ENCODE data around the gene DNAI4. TPM values are rescaled to one million over a fixed set of nuclear protein-coding genes. Genes with fewer than 3 reads are reported as not detected.

The DNAI4 gene
- total and polyA plus RNA-seq, 2 of the 4 experiments (the other 2 are of a cell fraction): 0.63 to 1.6 TPM

DNA sequence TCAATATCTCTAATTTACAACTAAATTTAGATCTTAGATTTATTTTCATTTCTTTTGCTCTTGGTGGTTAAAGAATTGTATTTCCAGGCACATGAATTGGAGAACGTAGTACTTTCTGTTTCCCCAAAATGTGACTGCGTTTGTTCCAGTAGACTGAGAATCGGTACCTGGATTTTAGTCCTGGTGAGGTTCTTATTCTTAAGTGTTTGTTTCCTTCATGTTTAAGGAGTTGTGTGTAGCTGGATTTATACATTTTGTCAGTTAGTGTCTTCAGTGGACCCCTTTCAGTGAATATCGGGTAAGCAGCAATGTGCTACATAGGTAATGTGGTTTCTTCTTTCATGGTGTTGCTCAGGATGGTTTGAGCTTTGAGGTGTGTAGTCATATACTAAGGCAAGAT lies 6.9 kb upstream of the DNAI4 start:
- Histone ChIP-seq H3K14ac (replicated peaks; ENCODE audit: low read depth, low read length) (peak overlapping the region; percentile 33), H2BK20ac (ENCODE audit: low read depth, low read length) (0 out of 2 replicates have a peak overlapping the region, but pooled peaks have one; percentile 18), H3K56ac (ENCODE audit: extremely low read depth, insufficient read depth, low read length) (peak overlapping the region; percentile 46; the same call in 1 of the 2 replicates), H3K4me2 (ENCODE audit: low read depth, low read length) (peak overlapping the region; percentile 54), H3K18ac (ENCODE audit: low read depth, low read length) (no peak overlapping the region; the same call in 1 of the 2 replicates), H3K27ac (ENCODE audit: insufficient read depth, low read length) (no peak overlapping the region), H2BK5ac (ENCODE audit: low read depth, low read length, poor library complexity, severe bottlenecking) (peak overlapping the region; percentile 80), H3K27me3 (ENCODE audit: control insufficient read depth, insufficient read depth, low read length) (no peaks in the 10 kb centered on the region), H4K5ac (ENCODE audit: low read depth, low read length) (no peak overlapping the region), H3K79me1 (ENCODE audit: low read depth in 1 of 2, low read length in 2 of 2) (peaks cover 0 to 26% of the 10 kb centered on the region in 2 experiments; a peak in 2 of 4 replicates), H3K36me3 (ENCODE audit: control insufficient read depth, insufficient read depth, low read length) (no peaks in the 10 kb centered on the region), H2AFZ (replicated peaks; ENCODE audit: low read length, poor library complexity) (no peak overlapping the region), H2BK120ac (ENCODE audit: low read depth, low read length) (no peak overlapping the region), H3K23ac (ENCODE audit: low read depth, low read length) (peak overlapping the region; percentile 77; the same call in 1 of the 2 replicates), H3K4me1 (ENCODE audit: control insufficient read depth, insufficient read depth, low read length) (0 out of 2 replicates have a peak, but pooled peaks cover 2% of the 10 kb centered on the region), H4K20me1 (ENCODE audit: insufficient read depth, low read length) (peaks cover 28% of the 10 kb centered on the region), H3K4ac (ENCODE audit: low read depth, low read length) (peak overlapping the region; percentile 43; the same call in 1 of the 2 replicates), H3K9me1 (ENCODE audit: insufficient read depth, low read length) (no peaks in the 10 kb centered on the region; the same call in 1 of the 2 replicates), H3K4me3 (ENCODE audit: insufficient read depth, low read depth, low read length) (peak overlapping the region; percentile 65), H4K8ac (ENCODE audit: low read depth in 2 of 2, low read length in 2 of 2) (peak overlapping the region in 1 of 2 experiments; percentile 28; a peak in 1 of 4 replicates), H2AK9ac (replicated peaks; ENCODE audit: low read depth, low read length, poor library complexity) (no peak overlapping the region), H3K9ac (ENCODE audit: low read depth, low read length) (peak overlapping the region; percentile 91; the same call in 1 of the 2 replicates), H3K9me3 (ENCODE audit: control insufficient read depth, insufficient read depth, low read length) (no peaks in the 10 kb centered on the region), H2BK15ac (ENCODE audit: low read depth, low read length) (0 out of 3 replicates have a peak overlapping the region, but pooled peaks have one; percentile 2), H4K91ac (ENCODE audit: insufficient read depth, low read depth, low read length) (no peak overlapping the region; the same call in 1 of the 2 replicates), H2AK5ac (ENCODE audit: low read depth, low read length) (no peak overlapping the region)
- ChIA-PET CTCF (no interaction called here), POLR2A (ENCODE audit: unreplicated experiment) (no interaction called here)
- BruUV-seq (replicated peaks): no TSS peak
- TF ChIP-seq NFE2L2 (IDR thresholded peaks at IDR 0.05; ENCODE audit: low read depth, low read length) (no peak), CHD1 (IDR thresholded peaks at IDR 0.05; ENCODE audit: low read depth, low read length) (no peak), RCOR1 (IDR thresholded peaks at IDR 0.05; ENCODE audit: insufficient replicate concordance, low read length) (no peak), MXI1 (IDR thresholded peaks at IDR 0.05; ENCODE audit: borderline replicate concordance, low read depth, low read length) (no peak), MAZ (IDR thresholded peaks at IDR 0.05; ENCODE audit: borderline replicate concordance, low read depth, low read length) (no peak), POLR2A (IDR thresholded peaks at IDR 0.05; ENCODE audit: low read depth, low read length) (no peak), FOS (IDR thresholded peaks at IDR 0.05; ENCODE audit: low read depth, low read length) (no peak)
- TF ChIP-seq, protein P1, sequence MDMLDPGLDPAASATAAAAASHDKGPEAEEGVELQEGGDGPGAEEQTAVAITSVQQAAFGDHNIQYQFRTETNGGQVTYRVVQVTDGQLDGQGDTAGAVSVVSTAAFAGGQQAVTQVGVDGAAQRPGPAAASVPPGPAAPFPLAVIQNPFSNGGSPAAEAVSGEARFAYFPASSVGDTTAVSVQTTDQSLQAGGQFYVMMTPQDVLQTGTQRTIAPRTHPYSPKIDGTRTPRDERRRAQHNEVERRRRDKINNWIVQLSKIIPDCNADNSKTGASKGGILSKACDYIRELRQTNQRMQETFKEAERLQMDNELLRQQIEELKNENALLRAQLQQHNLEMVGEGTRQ (IDR thresholded peaks at IDR 0.05; ENCODE audit: low read depth, low read length): no peak
- TF ChIP-seq, protein P2, sequence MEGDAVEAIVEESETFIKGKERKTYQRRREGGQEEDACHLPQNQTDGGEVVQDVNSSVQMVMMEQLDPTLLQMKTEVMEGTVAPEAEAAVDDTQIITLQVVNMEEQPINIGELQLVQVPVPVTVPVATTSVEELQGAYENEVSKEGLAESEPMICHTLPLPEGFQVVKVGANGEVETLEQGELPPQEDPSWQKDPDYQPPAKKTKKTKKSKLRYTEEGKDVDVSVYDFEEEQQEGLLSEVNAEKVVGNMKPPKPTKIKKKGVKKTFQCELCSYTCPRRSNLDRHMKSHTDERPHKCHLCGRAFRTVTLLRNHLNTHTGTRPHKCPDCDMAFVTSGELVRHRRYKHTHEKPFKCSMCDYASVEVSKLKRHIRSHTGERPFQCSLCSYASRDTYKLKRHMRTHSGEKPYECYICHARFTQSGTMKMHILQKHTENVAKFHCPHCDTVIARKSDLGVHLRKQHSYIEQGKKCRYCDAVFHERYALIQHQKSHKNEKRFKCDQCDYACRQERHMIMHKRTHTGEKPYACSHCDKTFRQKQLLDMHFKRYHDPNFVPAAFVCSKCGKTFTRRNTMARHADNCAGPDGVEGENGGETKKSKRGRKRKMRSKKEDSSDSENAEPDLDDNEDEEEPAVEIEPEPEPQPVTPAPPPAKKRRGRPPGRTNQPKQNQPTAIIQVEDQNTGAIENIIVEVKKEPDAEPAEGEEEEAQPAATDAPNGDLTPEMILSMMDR (conservative IDR thresholded peaks at IDR 0.05; ENCODE audit: low read depth, low read length): no peak
- in situ Hi-C loops (cut with MboI; ENCODE audit: low sequenced_read_pairs): loop anchor here (25.0 kb wide), 2 partner anchors 394 to 1119 kb away; partner anchors contain the start of gene SGIP1
- no peak for DNase-seq
- dilution Hi-C loops (cut with HindIII; ENCODE audit: low sequenced_read_pairs, unreplicated experiment): no loop called here
- WGBS, 2 experiments (ENCODE audit: extremely low coverage in 2 of 2, insufficient read length in 1 of 2): 45% methylated on average over 2 of the region's 4 CpGs; no CpG with 5 or more reads in 1 of the 2 experiments
- no peak for ATAC-seq (ENCODE audit: low read depth)
- intact Hi-C loops (cut with micrococcal nuclease): loop anchor here (5.0 to 10.0 kb wide), 2 partner anchors 36 to 1087 kb away; no protein-coding TSS in a partner anchor

Measured in IMR-90 (cell line).